K562 (cell line): ENCODE measurements around the gene OR51F1. TPM values are rescaled to one million over a fixed set of nuclear protein-coding genes. Genes with fewer than 3 reads are reported as not detected.

Experiments used
- ATAC-seq: fragments of 200-7000 bp; cut with Tn5 transposase; 3 replicates; pipeline ENCODE4 v1.9.1; 2020; ENCODE audit warnings: moderate library complexity
- BruUV-seq: library from RNA; stranded (reverse); fragments of 400-500 nt; replicated peaks from 2 replicates; lab custom pipeline; 2021; lab: Mats Ljungman, UMichigan
- CTCF ChIA-PET: fragments of 300-600 bp; formaldehyde crosslinking; extraction: SDS; loops from one replicate; lab custom pipeline; 2021; ENCODE audit warnings: low intra/inter-chr PET ratio; lab: Yijun Ruan, JAX
- POLR2A ChIA-PET: fragments of 300-600, 350-650 bp; sonication (Branson Sonifier 250); formaldehyde crosslinking; extraction: SDS; loops from one replicate; lab custom pipeline; 2021; ENCODE audit warnings: antibody characterized with exemption, inconsistent platforms; lab: Yijun Ruan, JAX
- DNase-seq, 4 experiments: peaks; one replicate each; pipeline versions ENCODE4 v3.0.0 to v3.0.0-alpha.2; 2011 to 2018; ENCODE audit warnings: low spot score in 3 of 4, mixed read lengths in 3 of 4; ENCODE audit errors: extremely low read depth in 1 of 4
- FAIRE-seq: peaks from 2 replicates; lab custom pipeline; 2011; peaks lifted over from hg19 to GRCh38; lab: Jason Lieb, UNC
- H2AFZ ChIP-seq: 2 replicates; pipeline ENCODE4 v1.6.0; 2011; ENCODE audit warnings: low read depth, low read length, control low read depth, inconsistent platforms
- H3K27ac ChIP-seq: fragments of 200-600 bp; 3 replicates; pipeline ENCODE4 v1.8.0; 2011; ENCODE audit warnings: low read depth, mild to moderate bottlenecking, control low read depth, inconsistent platforms, low read length, moderate library complexity, mixed read lengths; ENCODE audit errors: extremely low read depth
- H3K27me3 ChIP-seq, 2 experiments: fragments of 300-600 bp in 1 of 2; 2 replicates in 1 of 2; 3 replicates in 1 of 2; pipeline versions ENCODE4 v1.6.0 to v1.8.0; 2011; ENCODE audit warnings: inconsistent platforms in 2 of 2, low read length in 2 of 2, mild to moderate bottlenecking in 1 of 2, mixed read lengths in 1 of 2, moderate library complexity in 1 of 2; ENCODE audit not compliant: control insufficient read depth in 2 of 2, insufficient read depth in 2 of 2
- H3K36me3 ChIP-seq: fragments of 300-600 bp; 3 replicates; pipeline ENCODE4 v1.8.0; 2011; ENCODE audit warnings: mild to moderate bottlenecking, low read length, inconsistent platforms; ENCODE audit not compliant: control insufficient read depth, insufficient read depth
- H3K4me1 ChIP-seq, 2 experiments: fragments of 200-600 bp in 1 of 2; replicated peaks in 1 of 2; 2 replicates in 1 of 2; 3 replicates in 1 of 2; pipeline versions ENCODE4 v1.5.1 to v1.8.0; 2011; ENCODE audit warnings: inconsistent platforms in 2 of 2, low read length in 2 of 2, mild to moderate bottlenecking in 1 of 2, mixed read lengths in 1 of 2, moderate library complexity in 1 of 2; ENCODE audit not compliant: control insufficient read depth in 2 of 2, insufficient read depth in 2 of 2
- H3K4me2 ChIP-seq: 2 replicates; pipeline ENCODE4 v1.6.1; 2011; ENCODE audit warnings: low read length, control low read depth, inconsistent platforms, mixed read lengths; ENCODE audit not compliant: insufficient read depth
- H3K4me3 ChIP-seq: fragments of 200-600 bp; sonication (generic), shearing (Covaris generic); 2 replicates; pipeline ENCODE4 v1.5.1; 2016; ENCODE audit warnings: control low read depth, inconsistent platforms
- H3K79me2 ChIP-seq: fragments of 200-600 bp; 3 replicates; pipeline ENCODE4 v1.8.0; 2011; ENCODE audit warnings: low read length, inconsistent platforms; ENCODE audit not compliant: control insufficient read depth, insufficient read depth
- H3K9ac ChIP-seq, 2 experiments: 2 replicates each; pipeline versions ENCODE4 v1.6.0 to v1.6.1; 2011; ENCODE audit warnings: low read depth in 2 of 2, low read length in 2 of 2, control low read depth in 1 of 2, inconsistent platforms in 1 of 2, mild to moderate bottlenecking in 1 of 2, mixed read lengths in 1 of 2; ENCODE audit not compliant: insufficient read depth in 1 of 2
- H3K9me1 ChIP-seq: one replicate; pipeline ENCODE4 v1.6.0; 2011; ENCODE audit warnings: inconsistent platforms, mild to moderate bottlenecking, low read length, moderate library complexity; ENCODE audit not compliant: control insufficient read depth, insufficient read depth
- H3K9me3 ChIP-seq: replicated peaks from 2 replicates; pipeline ENCODE4 v1.5.1; 2011; ENCODE audit warnings: low read depth, low read length, inconsistent platforms; ENCODE audit not compliant: control insufficient read depth, insufficient read depth
- H4K20me1 ChIP-seq: replicated peaks from 2 replicates; pipeline ENCODE4 v1.6.1; 2011; ENCODE audit warnings: low read length, inconsistent platforms, mixed read lengths; ENCODE audit not compliant: control insufficient read depth, insufficient read depth
- HNRNPK ChIP-seq: fragments of 200-400 bp; formaldehyde crosslinking; IDR thresholded peaks from one replicate; pipeline ENCODE4 v1.6.1; 2018; ENCODE audit warnings: mild to moderate bottlenecking, low read depth, low read length; ENCODE audit not compliant: poor library complexity, severe bottlenecking
- PCBP2 ChIP-seq: fragments of 200-400 bp; formaldehyde crosslinking; IDR thresholded peaks from 2 replicates; pipeline ENCODE4 v1.6.1; 2018; ENCODE audit warnings: low read length, low read depth, mild to moderate bottlenecking, moderate library complexity; ENCODE audit not compliant: poor library complexity, severe bottlenecking
- ZBTB11 ChIP-seq, 3 experiments: fragments of 200-800 bp in 1 of 3; fragments of 250-450 bp in 1 of 3; fragments of 450-650 bp in 1 of 3; sonication (Bioruptor Pico) in 1 of 3; sonication (Bioruptor generic) in 1 of 3; formaldehyde crosslinking in 1 of 3; IDR thresholded peaks; 2 replicates each; pipeline versions ENCODE4 v1.6.1 to v1.8.0; 2016 to 2022; ENCODE audit warnings: mild to moderate bottlenecking in 2 of 3, missing genetic modification characterization in 2 of 3, missing compliant biosample characterization in 1 of 3, moderate library complexity in 1 of 3
- WGBS: fragments of 100-300 bp; shearing (Covaris generic); methylation state at CpG from one replicate; pipeline ENCODE4 v1.1.6; 2016; ENCODE audit warnings: low coverage, mixed read lengths; ENCODE audit not compliant: insufficient coverage; ENCODE audit errors: missing lambda C conversion rate; 5-methylcytosine and 5-hydroxymethylcytosine counted together
- in situ Hi-C: fragments of 300-500 bp; cut with MboI; formaldehyde crosslinking; loops from 4 replicates; pipeline ENCODE4 v1.15.0; 2018; ENCODE audit warnings: inconsistent platforms, mixed read lengths
- intact Hi-C: fragments of 100-400 bp; cut with micrococcal nuclease; formaldehyde crosslinking; loops from 2 replicates; pipeline ENCODE4 v1.14.2; 2022
- polyA plus RNA-seq, 8 experiments: library from polyadenylated mRNA; depleted of rRNA in 4 of 8; stranded (reverse) in 5 of 8; unstranded in 3 of 8; fragments of >200 nt; fragmentation: Nextera tagmentation in 2 of 8; fragmentation: Illumina TruSeq in 1 of 8; extraction: Ambion mirVana in 2 of 8; extraction: Trizol in 1 of 8; gene quantifications; 2 replicates each; pipeline versions ENCODE4 v1.2.1 to v1.2.3, GENCODE V29; 2011 to 2014; ENCODE audit warnings: inconsistent platforms in 1 of 8, missing spikeins in 1 of 8
- total RNA-seq, 7 experiments: library from RNA; depleted of rRNA in 6 of 7; stranded (reverse); fragments of >200 nt in 6 of 7; fragmentation: Illumina TruSeq in 2 of 7; extraction: Trizol in 2 of 7; gene quantifications; 2 replicates each; pipeline versions ENCODE4 v1.2.1 to v1.2.3, GENCODE V29; 2011 to 2021; ENCODE audit warnings: low replicate concordance in 1 of 7

Gene OR51F1
- total and polyA plus RNA-seq, 9 of the 15 experiments (the other 6 are each of a cell fraction or from before 2014, with no cell fraction given): not detected

- no peak overlapping the region for H3K4me3 ChIP-seq
- H3K27ac ChIP-seq: no peak overlapping the region
- CTCF ChIA-PET: no interaction called here
- 11% methylated on average over 6 of the region's 6 CpGs for WGBS
- no peak overlapping the region for H2AFZ ChIP-seq
- no TSS peak for BruUV-seq
- no peaks in the 10 kb centered on the region for H3K4me1 ChIP-seq
- ATAC-seq (no peak), DNase-seq (no peak), FAIRE-seq (no peak)
- no peaks in the 10 kb centered on the region for H3K36me3 ChIP-seq
- H3K79me2 ChIP-seq: no peaks in the 10 kb centered on the region
- H4K20me1 ChIP-seq: no peaks in the 10 kb centered on the region
- H3K27me3 ChIP-seq: peaks cover 2 to 5% of the 10 kb centered on the region in 2 experiments; a peak in 1 of 5 replicates
- no peaks in the 10 kb centered on the region for H3K9me3 ChIP-seq
- H3K9me1 ChIP-seq: no peaks in the 10 kb centered on the region
- POLR2A ChIA-PET: no interaction called here
- no peak for TF ChIP-seq ZBTB11 (CRISPR knock-in tag; IDR thresholded peaks at IDR 0.05)
- TF ChIP-seq HNRNPK: peak; percentile 82
- peak; percentile 57 for TF ChIP-seq PCBP2
- intact Hi-C loops: no loop called here
- no peak overlapping the region for H3K9ac ChIP-seq
- no peak overlapping the region for H3K4me2 ChIP-seq
- in situ Hi-C loops: no loop called here
These were observed 3.2 kb downstream of the OR51F1 start for GRCh38 chr11:4766420-4767043.
